Measurements from ENCODE around the gene DCDC1. TPM values are rescaled to one million over a fixed set of nuclear protein-coding genes. Genes with fewer than 3 reads are reported as not detected.
"Not testable (repeated sequence)": the region's sequence is repeated elsewhere in the genome, so short reads cannot be mapped to it uniquely, and the experiment has no call there.

Gene DCDC1
- total RNA-seq, 2 experiments from 2014 or later = 0.07 TPM; not detected in 1

DNA sequence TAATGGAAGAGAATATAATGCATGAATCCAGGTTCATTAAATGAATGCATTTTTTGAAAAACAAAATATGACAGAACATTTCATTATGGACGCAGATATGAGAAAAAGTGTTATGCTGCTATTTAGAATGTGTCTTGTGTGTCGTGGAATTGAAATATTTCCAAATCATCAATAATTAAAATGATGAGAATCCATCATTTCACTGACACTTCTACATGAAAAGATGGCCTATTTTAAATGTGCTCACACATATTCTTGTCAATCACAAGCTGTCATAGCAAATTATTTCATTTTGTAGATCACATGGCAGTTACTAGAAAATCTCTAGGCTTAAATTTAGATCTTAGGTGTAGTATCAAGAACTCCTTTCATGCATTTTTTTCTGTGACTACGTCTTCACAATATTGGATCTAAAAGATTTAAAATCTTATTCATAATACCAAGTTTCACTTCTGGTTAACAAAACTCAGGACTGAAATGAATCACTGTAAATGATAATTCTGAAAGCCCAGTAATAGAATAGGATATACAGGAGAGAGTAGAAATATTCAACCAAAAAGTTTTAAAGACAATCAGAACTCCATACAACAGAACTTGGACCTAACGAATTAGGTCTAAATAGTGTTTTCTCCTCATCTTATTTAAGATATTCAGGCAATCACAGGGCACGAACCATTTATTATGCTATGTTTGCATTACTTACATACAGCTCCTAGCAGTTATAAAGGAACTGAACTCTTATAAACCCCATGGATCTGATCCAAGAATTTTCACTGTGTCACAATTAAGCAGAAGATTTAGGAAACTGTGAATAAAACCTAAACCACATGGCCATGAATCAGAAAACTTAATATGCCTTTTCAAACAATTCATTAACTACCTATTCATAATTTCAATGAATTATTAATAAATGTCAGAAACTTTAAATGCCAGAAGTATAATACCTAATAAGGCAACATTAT is 67.7 kb downstream of the DCDC1 start:
- H3K9me3 Mint-ChIP-seq (ENCODE audit: low read depth) = no peaks in the 10 kb centered on the region
- ATAC-seq = no peak
- no peaks in the 10 kb centered on the region for H3K4me1 Mint-ChIP-seq
- H3K36me3 Mint-ChIP-seq = no peaks in the 10 kb centered on the region
- peaks cover 7% of the 10 kb centered on the region for H3K27me3 Mint-ChIP-seq
- DNase-seq = no peak
- CTCF ChIA-PET = no interaction called here
- H3K4me3 Mint-ChIP-seq = no peak overlapping the region
- no peak overlapping the region for H3K27ac Mint-ChIP-seq

DNA sequence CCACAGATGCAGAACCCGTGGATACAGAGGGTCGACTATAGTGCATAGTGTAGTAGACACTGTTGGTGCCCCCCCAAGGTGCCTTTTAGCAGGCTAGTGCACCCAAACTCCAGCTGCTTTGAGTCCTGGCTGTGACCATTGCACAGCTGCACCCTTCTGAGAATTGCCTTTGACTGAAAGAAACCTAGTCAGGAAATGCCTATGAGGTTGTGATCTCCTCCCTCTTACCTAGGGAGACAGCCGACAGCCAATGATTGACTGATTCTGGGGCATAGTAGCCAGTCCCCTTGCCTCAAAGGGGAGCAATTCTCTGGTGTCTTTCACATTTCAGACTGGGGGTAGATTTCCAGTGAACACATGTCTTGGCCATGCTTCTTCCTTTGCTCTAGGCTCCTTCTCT is 74.2 kb downstream of the DCDC1 start:
- Mint-ChIP-seq H3K36me3 (no peaks in the 10 kb centered on the region), H3K4me1 (no peaks in the 10 kb centered on the region), H3K27ac (no peak overlapping the region), H3K9me3 (ENCODE audit: low read depth) (no peaks in the 10 kb centered on the region), H3K4me3 (no peak overlapping the region), H3K27me3 (peaks cover 7% of the 10 kb centered on the region)
- ATAC-seq (no peak), DNase-seq (no peak)
- CTCF ChIA-PET = no interaction called here

DNA sequence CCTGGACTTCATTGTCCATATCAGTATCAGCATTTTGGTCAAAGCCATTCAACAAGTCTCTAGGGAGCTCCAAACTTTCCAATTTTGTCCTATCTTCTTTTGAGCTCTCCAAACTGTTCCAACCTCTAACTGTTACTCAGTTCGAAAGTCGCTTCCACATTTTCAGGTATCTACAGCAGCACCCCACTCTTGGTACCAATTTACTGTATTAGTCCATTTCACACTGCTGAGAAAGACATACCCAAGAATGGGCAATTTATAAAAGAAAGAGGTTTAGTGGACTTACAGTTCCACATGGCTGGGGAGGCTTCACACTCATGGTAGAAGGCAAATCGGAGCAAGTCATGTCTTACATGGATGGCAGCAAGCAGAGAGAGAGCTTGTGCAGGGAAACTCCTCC is 96.0 kb downstream of the DCDC1 start:
- DNase-seq; H3K4me1 Mint-ChIP-seq; H3K36me3 Mint-ChIP-seq; H3K27ac Mint-ChIP-seq; CTCF ChIA-PET; H3K4me3 Mint-ChIP-seq; H3K27me3 Mint-ChIP-seq; ATAC-seq; H3K9me3 Mint-ChIP-seq (ENCODE audit: low read depth): not testable (repeated sequence)

DNA sequence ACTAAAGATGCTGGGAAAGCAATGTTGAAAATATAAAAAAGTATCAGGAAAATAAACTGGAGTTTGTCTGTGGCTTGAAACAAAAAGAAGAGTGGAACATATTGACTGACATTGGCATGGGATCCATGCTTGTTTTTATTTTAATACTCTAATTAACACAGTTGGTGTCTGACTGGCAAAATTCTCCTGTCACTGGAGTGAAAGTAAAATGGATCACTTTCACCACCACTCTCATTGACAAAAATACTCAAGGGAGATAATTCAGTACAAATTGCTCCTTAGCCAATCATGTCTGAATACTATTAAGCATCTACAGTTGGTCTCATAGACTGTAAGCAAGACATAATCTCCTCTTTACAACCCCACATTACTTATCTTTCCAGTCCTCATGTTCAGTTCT is 101.8 kb downstream of the DCDC1 start:
- H3K27me3 Mint-ChIP-seq = peaks cover 1% of the 10 kb centered on the region
- no peak overlapping the region for H3K4me3 Mint-ChIP-seq
- no peak overlapping the region for H3K27ac Mint-ChIP-seq
- CTCF ChIA-PET = no interaction called here
- ATAC-seq (no peak), DNase-seq (no peak)
- peaks cover 2% of the 10 kb centered on the region for H3K9me3 Mint-ChIP-seq (ENCODE audit: low read depth)
- peaks cover 2% of the 10 kb centered on the region for H3K36me3 Mint-ChIP-seq
- H3K4me1 Mint-ChIP-seq = no peaks in the 10 kb centered on the region

DNA sequence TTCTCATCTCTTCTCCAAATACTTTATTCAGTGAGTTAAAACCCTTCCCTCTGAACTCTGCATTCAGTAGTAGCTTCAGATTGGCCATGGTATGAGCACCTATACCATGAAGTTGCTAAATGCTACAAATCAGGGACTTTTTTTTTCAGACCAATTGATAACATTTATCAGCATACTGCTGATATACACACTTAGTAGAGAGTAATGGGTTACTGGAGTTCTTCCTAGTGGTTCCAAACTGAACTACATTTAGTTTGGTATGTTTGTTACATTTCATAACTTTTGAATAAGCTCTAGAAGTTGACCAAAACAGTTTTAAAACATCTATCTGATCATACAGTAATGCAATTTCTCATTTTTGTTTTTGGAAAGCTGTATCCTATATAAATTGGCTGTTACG is 104.7 kb downstream of the DCDC1 start:
- H3K36me3 Mint-ChIP-seq = no peaks in the 10 kb centered on the region
- ATAC-seq (no peak), DNase-seq (no peak)
- no peak overlapping the region for H3K27ac Mint-ChIP-seq
- no peaks in the 10 kb centered on the region for H3K9me3 Mint-ChIP-seq (ENCODE audit: low read depth)
- no peak overlapping the region for H3K4me3 Mint-ChIP-seq
- H3K27me3 Mint-ChIP-seq = peaks cover 4% of the 10 kb centered on the region
- H3K4me1 Mint-ChIP-seq = no peaks in the 10 kb centered on the region
- CTCF ChIA-PET = interaction anchor here (1.5 kb wide), 1 partner anchor 11 kb away, joined by 3 read pairs; no protein-coding TSS in a partner anchor

DNA sequence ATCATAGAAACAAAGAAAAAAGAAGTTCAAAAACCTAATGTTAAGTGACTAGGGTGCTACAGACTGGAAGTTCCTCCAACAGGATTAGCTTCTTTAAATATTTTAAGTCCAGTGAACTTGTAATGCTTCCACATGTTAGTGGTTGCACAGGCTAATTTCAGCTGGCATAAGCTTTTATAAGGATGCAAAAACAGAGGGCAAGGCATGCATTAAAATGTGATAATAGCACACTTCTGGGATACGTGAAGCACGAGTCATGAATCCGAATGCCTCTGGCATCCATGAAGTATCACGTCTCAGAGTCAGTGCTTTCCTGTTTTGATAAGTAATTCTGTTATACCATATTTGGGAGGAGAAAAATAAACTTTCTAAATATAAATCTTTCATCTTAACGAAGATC is 106.8 kb downstream of the DCDC1 start:
- ATAC-seq (no peak), DNase-seq (no peak)
- Mint-ChIP-seq H3K36me3 (no peaks in the 10 kb centered on the region), H3K27me3 (peaks cover 4% of the 10 kb centered on the region), H3K4me3 (no peak overlapping the region), H3K9me3 (ENCODE audit: low read depth) (no peaks in the 10 kb centered on the region), H3K4me1 (no peaks in the 10 kb centered on the region), H3K27ac (no peak overlapping the region)
- CTCF ChIA-PET = no interaction called here

DNA sequence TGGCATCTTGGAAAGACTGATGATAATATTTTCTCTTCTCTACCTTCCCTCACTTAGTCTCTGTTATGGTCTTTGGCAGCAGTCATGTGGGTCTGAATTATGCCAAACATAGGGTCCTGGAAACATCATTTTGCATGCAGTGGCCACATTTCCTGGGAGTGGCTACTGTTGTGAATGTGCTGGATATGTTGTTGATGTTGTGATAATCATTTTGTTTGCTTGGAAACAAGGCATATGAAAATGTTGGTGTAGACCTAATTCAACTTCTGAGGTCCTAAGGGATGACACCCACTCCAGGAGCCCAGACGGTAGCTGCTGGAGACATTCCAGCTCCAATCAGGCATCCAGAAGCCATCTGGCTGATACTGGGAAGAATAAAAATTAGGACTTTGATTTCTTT is 109.7 kb downstream of the DCDC1 start:
- DNase-seq (no peak), ATAC-seq (no peak)
- no peaks in the 10 kb centered on the region for H3K4me1 Mint-ChIP-seq
- peaks cover 6% of the 10 kb centered on the region for H3K27me3 Mint-ChIP-seq
- H3K9me3 Mint-ChIP-seq (ENCODE audit: low read depth) = no peaks in the 10 kb centered on the region
- no peak overlapping the region for H3K27ac Mint-ChIP-seq
- H3K36me3 Mint-ChIP-seq = no peaks in the 10 kb centered on the region
- CTCF ChIA-PET = no interaction called here
- no peak overlapping the region for H3K4me3 Mint-ChIP-seq

DNA sequence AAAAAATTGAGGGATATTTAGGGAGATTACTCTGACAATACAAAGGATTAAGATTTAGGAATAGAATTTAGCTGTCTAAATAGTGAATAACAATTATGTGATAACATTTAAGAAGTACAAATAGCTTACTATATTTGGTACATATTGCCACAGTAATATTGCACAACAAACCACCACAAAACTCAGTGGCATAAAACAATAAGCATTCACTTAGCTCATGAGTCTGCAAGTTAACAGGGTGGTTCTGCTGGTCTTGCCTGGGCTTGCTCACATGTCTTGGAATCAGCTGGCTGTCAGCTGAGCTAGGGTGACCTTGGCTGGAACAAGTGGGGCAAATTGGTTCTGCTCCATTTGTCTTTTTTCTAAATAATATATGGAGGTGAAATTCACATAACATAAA is 115.1 kb downstream of the DCDC1 start:
- DNase-seq (no peak), ATAC-seq (no peak)
- CTCF ChIA-PET = interaction anchor here (1.0 kb wide), 1 partner anchor 13 kb away, joined by 3 read pairs; no protein-coding TSS in a partner anchor
- Mint-ChIP-seq H3K4me1 (no peaks in the 10 kb centered on the region), H3K27me3 (peaks cover 14% of the 10 kb centered on the region), H3K9me3 (ENCODE audit: low read depth) (no peaks in the 10 kb centered on the region), H3K36me3 (no peaks in the 10 kb centered on the region), H3K4me3 (no peak overlapping the region), H3K27ac (no peak overlapping the region)

DNA sequence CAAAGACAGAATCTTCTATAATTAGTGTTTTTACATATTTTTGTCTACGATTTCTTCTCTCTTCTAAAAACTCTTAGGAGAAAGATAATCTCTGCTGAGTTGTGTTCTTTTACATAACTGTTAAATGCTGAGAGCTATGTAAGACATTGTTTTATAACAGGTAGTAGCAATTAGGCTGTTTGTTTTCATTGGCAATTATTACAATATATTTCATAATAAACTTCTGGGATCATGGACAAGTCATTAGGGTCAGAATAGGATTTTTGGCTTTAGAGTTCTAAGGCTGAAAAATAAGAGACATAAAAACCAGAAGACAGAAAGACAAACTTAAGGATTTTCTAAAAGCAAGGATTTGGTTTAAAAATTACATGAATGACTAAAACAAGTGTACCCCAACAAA is 120.8 kb downstream of the DCDC1 start:
- ATAC-seq (no peak), DNase-seq (no peak)
- Mint-ChIP-seq H3K4me1 (no peaks in the 10 kb centered on the region), H3K27ac (no peak overlapping the region), H3K27me3 (peaks cover 16% of the 10 kb centered on the region), H3K36me3 (no peaks in the 10 kb centered on the region), H3K9me3 (ENCODE audit: low read depth) (no peaks in the 10 kb centered on the region), H3K4me3 (no peak overlapping the region)
- CTCF ChIA-PET = no interaction called here

DNA sequence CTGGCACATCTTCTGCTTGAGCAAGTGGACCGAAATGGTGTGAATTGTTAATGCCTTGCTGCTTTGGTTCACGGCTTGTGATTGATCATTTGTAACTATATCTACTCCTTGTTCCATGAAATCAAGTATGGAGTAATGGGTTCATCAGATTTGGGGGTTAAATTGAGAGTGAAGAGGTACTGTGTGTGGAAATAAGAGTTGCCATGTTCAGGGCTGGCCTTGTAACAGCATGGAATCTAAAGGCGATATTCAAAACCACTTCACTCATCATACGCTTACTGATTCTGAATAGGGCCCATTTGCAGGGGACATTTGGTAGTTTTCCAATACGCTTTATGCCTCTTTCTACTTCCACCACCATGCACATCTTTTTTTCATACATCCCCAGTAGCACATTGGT is 122.2 kb downstream of the DCDC1 start:
- H3K36me3 Mint-ChIP-seq = no peaks in the 10 kb centered on the region
- CTCF ChIA-PET = no interaction called here
- no peak overlapping the region for H3K27ac Mint-ChIP-seq
- no peaks in the 10 kb centered on the region for H3K9me3 Mint-ChIP-seq (ENCODE audit: low read depth)
- no peak for ATAC-seq
- H3K4me3 Mint-ChIP-seq = no peak overlapping the region
- H3K4me1 Mint-ChIP-seq = no peaks in the 10 kb centered on the region
- H3K27me3 Mint-ChIP-seq = peaks cover 16% of the 10 kb centered on the region
- no peak for DNase-seq

DNA sequence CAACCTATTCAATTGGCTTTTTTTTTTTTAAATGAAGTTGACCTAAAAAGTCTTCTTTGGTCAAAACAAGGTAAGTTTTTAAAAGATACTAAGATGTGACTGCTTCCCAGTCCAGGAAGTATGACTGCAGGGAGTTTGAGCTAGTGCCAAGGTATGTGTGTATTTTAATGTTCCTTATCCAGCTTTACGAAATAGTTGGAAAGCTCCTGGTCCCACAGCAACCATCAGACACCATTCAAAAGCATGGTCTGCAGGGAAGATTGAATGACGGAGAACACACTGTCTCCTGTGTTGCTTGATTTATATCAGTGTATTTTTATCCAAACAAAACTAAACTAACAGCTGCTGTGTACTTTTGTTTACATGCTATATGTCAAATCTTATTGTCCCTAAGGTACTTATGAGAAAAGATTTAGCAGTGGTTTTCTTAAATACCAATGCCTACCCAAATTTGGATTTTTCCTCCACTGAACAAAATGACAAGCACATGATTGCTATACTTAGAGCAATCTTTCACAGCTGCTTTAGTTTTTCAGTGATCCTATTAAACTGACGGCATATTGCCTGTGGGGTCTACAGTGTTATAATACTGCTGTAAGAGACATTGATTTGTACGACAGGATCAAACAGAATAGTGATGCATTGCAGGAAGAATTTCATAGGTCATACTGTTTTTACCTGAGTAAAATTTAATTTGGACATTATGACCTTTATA is 122.9 kb downstream of the DCDC1 start:
- CTCF ChIA-PET = no interaction called here

DNA sequence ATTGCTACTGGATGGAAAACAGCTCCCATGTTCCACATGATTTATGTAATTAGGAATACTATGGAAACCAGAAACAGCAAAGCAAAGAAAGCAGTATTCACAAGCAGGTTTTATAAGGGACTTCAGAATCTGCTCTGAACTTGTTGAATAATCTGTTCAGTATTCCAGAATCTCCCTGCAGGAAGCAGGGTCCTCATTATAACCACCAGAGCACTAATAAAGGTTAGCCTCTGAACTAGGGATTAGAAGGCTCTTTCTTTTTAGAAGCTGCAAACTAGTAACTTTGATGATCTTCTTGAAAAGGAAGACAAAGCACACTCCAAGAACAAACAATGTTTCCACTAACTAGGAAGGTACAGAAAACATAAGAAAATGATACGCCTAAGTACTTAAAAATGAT is 125.8 kb downstream of the DCDC1 start:
- DNase-seq (no peak), ATAC-seq (no peak)
- no peaks in the 10 kb centered on the region for H3K4me1 Mint-ChIP-seq
- H3K27me3 Mint-ChIP-seq = peaks cover 5% of the 10 kb centered on the region
- no peaks in the 10 kb centered on the region for H3K36me3 Mint-ChIP-seq
- H3K27ac Mint-ChIP-seq = no peak overlapping the region
- CTCF ChIA-PET = interaction anchor here (1.0 to 1.1 kb wide), 2 partner anchors 9 to 714 kb away, joined by 3 read pairs; no protein-coding TSS in a partner anchor
- H3K4me3 Mint-ChIP-seq = no peak overlapping the region
- no peaks in the 10 kb centered on the region for H3K9me3 Mint-ChIP-seq (ENCODE audit: low read depth)

More for the DNA sequence above, 122.9 kb downstream of the DCDC1 start:
- peaks cover 16% of the 10 kb centered on the region for H3K27me3 Mint-ChIP-seq
- no peaks in the 10 kb centered on the region for H3K4me1 Mint-ChIP-seq
- no peak for DNase-seq
- no peaks in the 10 kb centered on the region for H3K9me3 Mint-ChIP-seq (ENCODE audit: low read depth)
- H3K4me3 Mint-ChIP-seq = no peak overlapping the region
- H3K27ac Mint-ChIP-seq = no peak overlapping the region
- H3K36me3 Mint-ChIP-seq = no peaks in the 10 kb centered on the region
- ATAC-seq = no peak

DNA sequence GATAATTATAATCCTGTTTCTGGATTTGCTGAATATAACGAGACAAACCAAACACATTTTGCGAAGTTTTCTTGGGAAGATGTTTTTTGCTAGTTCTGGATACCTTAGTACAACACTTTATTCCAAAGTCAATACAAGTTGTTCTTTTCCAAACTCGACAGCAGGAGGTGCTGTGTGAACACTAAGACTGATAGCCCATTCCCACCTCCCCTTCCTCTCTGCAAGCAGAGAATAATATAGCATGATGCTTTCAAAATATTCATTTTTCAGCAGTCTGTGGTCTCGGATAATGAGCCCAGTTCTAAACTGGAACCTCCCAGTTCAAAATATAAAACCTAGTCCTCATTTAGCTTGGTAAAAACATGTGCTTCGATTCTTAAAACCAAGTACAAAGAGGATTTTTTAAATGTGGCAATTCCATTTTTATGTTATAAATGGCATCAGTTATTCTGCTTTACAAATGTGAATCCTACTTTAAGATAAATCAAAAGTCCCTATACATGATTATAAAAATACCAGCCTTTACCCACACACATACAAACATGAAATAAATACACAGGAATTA is 129.1 kb downstream of the DCDC1 start:
- no peak for ATAC-seq
- no peak for DNase-seq

More for the DNA sequence above, 129.1 kb downstream of the DCDC1 start:
- Mint-ChIP-seq H3K36me3 (no peaks in the 10 kb centered on the region), H3K4me3 (no peak overlapping the region), H3K27ac (no peak overlapping the region), H3K27me3 (peaks cover 5% of the 10 kb centered on the region), H3K9me3 (ENCODE audit: low read depth) (no peaks in the 10 kb centered on the region), H3K4me1 (no peaks in the 10 kb centered on the region)
- CTCF ChIA-PET = interaction anchor here (1.0 to 1.2 kb wide), 3 partner anchors 9 to 936 kb away, joined by 3 read pairs; no protein-coding TSS in a partner anchor

Data from activated CD8-positive, alpha-beta memory T cell treated with anti-CD3 and anti-CD28 coated beads, Interleukin-2, amount 10 ng/mL, durations not matched to agents 7 days and 5 days (primary cell).